Measurements from ENCODE around the gene YPEL5.
A peak's percentile ranks its signal among the peaks of the same experiment; 100 is the strongest.

YPEL5 gene

DNA sequence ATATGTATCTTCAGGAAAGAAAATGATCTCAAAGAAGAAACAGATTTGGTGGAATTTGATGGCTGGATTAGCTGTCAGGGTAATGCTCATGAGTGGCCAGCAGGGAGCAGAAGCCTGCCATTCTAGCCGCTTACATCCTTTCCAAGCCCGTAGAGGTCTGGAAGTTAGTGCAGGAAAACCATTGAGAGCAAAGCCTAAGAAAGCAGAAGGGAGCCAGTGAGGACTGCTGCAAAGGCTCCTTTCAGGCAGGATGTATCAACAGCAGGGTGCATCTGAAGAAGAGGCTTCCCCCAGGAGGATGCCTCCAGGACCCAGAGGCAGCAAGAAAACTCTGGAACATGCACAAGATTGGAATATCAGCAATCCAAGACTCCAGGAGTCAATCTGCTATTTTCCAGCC is 61.6 kb downstream of the YPEL5 start:
- DNase-seq = peak; percentile 69 to 75

- no peak for DNase-seq
Observed at GRCh38 chr2:30209227-30209626, 62.4 kb downstream of the YPEL5 start.
